GM18907 (cell line): ENCODE data around the gene TKTL1.

Experiments
- ATAC-seq: cut with Tn5 transposase; IDR thresholded peaks from one replicate; pipeline ENCODE4 v1.9.1; 2021; ENCODE audit warnings: mild to moderate bottlenecking, moderate library complexity; ENCODE audit not compliant: unreplicated experiment

The TKTL1 gene

DNA sequence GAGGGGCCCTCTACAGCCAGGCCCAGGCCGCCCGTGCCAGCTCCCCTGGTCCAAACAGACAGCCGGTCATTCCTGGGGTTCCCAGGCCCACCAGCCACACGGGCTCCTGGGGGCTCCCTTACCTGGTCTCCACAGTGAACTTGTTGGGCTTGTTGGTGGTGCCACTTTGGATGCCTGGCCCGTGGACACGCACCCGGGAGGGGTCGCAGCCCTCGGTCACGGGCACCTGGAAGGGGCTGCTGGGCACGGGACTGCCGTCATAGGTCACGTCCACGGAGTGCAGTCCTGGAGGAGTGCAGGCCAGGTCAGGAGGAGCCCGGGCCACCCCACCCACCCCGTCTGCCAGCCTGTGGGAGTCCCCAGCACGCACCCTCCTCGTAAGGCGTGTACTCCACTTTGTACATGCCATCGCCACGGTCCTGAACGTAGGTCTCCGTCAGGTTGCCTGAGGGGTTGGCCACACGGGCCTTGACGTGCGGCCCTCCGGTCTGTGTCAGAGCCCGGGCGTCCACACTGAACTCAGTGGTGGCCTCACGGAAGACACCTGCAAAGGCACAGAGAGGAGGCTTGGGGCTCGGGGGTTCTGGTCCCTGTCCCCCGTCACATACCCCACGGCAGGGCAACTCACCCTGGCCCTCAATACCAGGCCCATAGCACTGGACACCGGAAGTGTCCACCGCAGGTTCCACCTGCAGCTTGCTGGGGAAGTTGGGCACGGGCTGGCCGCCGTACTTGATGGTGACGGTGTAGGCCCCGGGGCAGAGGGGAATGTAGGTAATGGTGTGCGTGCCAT lies 64.0 kb downstream of the TKTL1 start:
- no peak for ATAC-seq

DNA sequence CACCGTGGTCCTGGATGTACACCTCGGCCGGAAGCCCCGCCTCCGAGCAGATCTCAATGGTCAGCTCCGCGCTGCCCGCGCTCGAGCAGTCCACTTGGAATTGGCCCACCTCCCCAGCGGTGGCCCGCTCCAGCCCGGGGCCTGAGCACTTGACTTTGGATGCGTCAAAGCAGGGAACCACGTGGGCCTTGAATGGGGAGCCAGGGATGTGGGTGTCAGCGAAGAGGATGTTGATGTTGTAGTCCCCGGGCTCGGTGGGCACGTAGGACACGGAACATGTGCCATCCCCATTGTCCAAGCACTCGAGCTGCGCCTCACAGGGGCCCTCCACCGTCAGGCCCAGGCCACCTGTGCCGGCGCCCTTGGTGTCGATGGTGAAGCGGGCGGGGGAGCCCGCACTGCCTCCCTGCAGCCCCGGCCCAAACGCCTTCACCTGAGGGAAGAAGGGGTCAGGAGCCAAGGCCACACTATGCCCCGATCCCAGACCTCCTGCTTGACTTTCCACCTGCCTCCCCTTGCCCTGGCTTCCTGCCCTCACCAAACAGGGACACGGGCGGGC lies 64.6 kb downstream of the TKTL1 start:
- no peak for ATAC-seq

DNA sequence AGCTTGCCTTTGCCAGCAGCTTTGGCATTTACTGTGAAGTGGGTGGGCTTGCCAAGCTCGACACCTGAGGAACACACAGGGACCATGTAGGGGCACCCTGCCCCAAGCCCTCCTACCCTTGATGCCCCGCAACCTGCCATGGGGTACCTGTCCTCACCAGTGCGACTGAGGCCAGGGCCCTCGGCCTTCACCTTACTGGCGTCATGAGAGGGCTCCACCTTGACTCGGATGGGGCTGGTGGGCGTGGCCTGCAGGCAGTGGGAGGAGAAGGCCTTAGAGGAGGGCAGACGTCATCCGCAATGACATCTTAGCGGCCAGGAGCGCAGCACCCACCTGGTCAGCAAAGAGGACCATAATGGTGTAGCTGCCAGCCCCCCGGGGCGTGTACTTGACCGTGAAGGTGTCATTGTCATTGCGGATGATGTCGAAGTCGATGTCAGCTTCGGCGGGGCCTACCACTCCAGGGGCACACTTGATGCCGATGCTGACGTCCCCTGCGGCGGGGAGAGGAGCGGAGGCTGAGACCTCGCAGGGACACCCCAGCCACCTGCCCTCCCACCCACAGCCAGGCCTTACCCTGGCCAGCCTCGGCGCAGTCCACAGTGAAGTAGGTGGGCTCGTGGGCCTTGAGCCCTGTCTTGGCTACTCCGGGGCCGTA lies 66.6 kb downstream of the TKTL1 start:
- no peak for ATAC-seq

DNA sequence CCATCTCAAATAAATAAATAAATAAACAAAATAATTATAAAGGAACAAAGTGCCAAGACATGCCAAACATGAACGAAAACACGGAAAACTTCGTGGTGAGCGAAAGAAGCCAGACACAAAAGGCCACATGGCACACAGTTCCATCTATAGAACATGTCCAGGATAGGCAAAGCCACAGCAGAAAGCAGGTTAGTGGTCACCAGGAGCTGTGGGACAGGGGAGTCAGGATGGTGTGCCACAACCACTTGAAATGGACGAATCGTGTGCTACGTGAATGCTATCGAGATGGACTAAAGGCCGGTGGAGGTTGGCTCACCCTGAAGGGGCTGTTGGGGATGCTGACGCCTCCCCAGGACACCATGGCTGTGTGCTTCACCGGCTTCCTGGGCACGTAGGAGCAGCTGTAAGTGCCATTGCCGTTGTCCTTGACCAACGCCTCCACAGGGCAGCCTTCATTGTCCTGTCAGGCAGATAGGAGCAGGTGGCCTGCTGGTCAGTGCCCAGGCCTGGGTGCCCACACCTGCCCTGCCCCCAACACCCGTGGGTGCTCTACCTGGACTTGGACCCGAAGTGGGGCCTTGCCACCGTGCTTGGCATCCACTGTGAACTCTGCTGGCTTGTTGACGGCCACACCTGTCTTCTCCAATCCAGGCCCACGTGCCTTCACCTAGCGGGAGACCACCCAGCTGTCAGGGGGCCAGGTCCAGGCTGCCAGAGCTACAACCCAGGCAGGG lies 68.3 kb downstream of the TKTL1 start:
- no peak for ATAC-seq

DNA sequence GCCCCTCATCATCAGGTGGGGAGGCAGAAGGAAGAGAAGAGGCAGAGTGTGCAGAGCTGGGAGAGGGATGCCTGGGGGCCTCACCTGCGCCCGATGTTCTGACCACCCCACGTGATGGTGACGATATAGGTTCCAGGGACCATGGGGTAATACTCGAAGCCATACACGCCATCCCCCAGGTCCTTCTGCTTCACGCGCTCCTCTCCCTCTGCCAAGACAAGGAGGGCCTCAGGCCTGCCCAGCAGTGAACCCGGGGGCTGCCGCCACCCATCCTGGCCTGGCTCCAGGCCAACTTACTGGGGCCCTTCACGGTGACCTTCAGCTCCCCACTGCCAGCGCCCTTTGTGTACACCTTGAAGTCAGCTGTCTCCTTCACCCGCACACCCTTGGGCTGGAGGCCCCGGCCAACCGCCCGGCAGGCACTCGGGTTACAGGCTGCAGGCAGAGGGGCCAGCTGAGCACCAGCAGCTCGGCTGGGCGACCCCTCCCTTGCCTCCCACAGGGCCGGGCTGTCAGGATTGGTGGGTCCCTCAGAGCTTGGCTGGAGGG lies 69.5 kb downstream of the TKTL1 start:
- ATAC-seq = no peak

DNA sequence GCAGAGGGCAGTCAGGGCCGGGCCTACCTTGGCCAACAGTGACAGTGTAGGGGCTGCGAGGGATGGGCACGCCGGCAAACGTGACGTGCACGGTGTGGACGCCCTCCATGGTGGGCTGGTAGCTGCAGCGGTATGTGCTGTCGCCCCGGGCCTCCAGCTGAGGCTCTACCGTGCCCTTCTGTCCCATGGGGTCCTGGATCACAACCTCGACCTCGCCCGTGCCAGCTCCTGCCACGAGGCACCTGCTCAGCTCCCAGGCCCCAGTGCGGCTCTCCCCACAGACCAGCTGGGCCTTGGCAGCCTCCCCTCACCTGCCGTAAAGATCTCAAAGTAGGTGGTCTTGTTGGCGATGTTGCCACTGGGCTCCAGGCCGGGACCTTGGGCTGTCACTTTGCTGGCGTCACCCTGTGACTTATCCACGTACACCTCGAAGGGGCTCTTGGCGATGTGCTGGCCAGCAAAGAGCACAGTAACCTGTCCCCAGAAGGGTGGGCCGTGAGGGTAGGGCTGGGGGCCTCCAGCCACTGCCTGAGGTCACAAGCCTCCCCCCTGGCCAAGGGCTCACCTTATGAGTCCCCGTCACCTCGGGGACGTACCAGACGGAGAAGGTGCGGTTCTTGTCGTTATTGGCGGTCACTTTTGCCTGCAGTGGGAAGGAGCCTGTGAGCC lies 70.5 kb downstream of the TKTL1 start:
- no peak for ATAC-seq

DNA sequence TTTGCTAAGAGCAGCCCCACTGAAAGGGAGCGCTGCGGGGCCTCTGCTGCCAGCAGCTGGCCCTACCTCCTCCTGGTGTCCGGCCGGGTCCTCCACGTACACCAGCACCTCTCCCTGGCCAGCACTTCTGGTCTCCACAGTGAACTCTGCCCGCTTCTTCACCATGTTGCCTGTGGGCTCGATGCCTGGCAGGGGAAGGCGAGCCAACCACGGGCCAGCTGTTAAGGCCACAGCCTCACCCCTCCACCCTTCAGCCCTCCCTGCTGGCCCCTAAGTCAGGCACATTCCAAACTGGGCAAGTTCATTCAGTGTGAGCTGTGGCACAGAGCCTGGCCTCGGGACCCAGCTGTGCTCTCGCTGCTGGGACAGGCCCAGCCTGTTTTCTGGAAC lies 71.1 kb downstream of the TKTL1 start:
- ATAC-seq = no peak

DNA sequence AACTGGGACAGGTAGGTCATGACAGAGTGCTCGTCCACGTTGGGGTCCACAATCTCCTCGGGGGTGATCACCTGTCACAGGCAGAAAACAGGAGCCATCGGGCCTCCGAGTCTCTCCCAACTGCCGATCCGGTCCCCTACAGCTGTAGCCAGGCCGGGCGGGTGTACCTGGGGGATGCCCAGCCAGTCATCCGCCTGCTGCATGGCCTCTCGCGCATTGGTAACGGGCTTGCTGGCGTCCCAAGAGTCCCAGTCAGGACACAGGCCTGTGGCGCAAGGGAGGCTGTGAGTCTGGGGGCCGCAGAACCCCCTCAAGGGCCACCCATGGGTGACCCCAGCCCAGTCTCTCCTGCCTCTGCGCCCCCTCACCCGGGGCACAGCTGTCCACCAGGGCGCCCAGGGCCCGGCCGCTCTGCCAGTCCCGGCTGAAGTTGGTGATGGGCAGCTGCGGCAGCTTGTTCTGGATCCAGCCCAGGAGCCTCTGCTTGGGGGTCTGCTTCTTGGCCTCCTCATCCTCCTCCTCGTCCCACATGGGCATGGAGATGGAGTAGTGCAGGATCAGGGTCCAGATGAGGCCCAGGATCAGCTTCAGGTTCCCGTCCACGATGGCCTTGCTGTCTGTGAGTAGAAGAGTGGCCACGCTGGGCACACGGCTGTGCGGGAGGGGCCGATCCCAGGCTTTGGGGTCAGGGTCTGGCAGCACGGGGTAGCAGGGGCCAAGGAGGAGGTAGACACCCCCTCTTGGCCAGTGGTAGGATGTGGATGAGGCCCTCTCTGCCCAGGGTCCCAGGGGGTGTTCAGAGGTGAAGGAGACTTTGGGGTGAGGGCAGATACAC lies 72.1 kb downstream of the TKTL1 start:
- ATAC-seq = no peak

DNA sequence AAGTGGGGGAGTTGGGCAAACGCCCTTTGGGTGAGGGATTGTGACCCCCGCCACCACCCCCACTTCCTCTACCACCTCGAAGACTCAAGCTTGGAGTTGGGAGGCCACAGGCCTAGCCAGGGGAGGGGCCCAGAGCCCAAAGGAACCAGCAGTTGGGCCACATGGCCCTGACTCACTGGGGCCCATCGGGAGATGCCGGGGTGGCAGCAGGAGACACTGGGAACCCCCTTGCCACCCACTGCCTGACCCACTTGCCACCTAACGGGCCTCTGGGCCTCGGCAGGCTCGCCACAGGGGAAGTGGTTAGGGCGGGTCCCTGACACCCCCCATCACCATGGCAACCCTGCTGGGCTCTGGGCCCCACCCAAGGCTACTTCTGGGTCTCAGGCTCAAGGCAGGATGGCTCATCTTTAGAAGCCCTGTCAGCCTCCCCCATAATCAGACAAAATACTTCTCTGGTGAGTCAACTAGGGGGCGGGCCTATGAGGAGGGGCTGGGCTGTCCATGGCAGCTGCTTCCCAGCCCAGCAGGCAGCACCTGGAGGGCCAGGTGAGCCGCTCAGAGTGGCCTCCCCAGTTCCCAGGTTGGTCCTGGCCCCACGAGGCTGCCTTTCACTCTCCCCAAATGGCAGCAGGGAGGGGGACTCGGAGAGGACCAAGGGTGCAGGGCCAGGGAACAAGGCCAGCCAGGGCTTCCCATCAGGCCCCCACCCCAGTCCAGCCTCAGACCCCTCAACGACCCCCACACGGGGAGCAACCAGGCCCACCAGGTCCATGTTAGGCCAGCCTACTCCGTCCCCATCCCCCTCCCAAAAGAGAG lies 73.2 kb downstream of the TKTL1 start:
- peak; percentile 24 for ATAC-seq

- no peak for ATAC-seq
These were observed 74.1 kb downstream of the TKTL1 start for GRCh38 chrX:154369449-154370299.

- ATAC-seq = peak; percentile 1
These were observed 74.9 kb downstream of the TKTL1 start for GRCh38 chrX:154370300-154371016.

DNA sequence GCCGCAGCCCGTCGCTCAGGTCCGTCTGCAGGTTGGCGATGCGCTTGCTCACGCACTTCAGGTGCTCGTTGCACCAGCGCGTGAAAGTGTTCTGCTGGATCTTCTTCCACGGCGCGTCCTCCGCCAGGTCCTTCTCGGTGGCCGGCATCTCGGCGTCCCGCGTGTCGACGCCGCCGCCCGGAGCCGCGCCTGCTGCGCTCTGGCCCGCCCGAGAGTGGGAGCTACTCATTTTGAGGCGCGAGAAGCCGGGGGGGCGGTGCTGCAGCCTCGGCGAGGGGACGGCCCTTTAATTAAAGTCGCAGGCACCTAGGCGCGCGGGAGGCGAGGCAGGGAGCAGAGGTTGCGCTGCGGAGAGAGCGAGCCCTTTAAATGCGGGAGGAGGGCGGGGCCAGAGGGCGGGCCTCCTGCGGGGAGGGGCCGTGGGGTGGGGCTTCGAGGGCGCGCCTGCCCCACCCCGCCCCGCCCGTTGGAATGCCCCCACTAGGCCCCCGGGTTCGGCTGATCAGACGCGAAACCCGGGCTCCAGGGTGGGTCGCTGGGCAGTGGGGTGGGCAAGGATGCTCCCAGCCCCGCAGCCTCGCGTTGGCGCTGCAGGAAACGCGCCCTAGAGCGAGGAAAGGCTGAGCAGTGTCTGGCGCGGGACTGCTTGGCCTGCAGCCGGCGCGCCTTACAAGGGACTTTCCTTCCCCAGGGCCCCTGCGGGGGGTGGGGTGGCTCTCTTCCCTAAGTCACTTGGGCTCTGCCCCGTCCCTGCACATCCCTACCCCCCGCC lies 75.6 kb downstream of the TKTL1 start:
- ATAC-seq = peak; percentile 45

- ATAC-seq = no peak
These were observed 76.2 kb downstream of the TKTL1 start for GRCh38 chrX:154371789-154372300.

GRCh38 chrX:154372612-154373022 lies 77.0 kb downstream of the TKTL1 start:
- no peak for ATAC-seq

- no peak for ATAC-seq
These were observed 78.0 kb downstream of the TKTL1 start for GRCh38 chrX:154373340-154374306.
